Cardiac septum (tissue), 1 donor: ENCODE data around the gene LRBA. TPM values are rescaled to one million over a fixed set of nuclear protein-coding genes. Genes with fewer than 3 reads are reported as not detected.

Experiments
- DNase-seq: peaks from one replicate; pipeline ENCODE4 v3.0.0-alpha.2; 2020; ENCODE audit warnings: low spot score
- intact Hi-C: fragments of 100-400 bp; cut with DNase I; formaldehyde crosslinking; loops from one replicate; pipeline ENCODE4 v1.14.0; 2022
- total RNA-seq: library from RNA; stranded (reverse); fragmentation: NEBNext Ultra II Directional; extraction: Animal tissue kit (Norgen Biotek cat#: 25700); gene quantifications from one replicate; pipeline ENCODE4 v1.2.1, GENCODE V29; 2021
- donor health status: DM: no; HTN: no; CAD: no.

The LRBA gene
- total RNA-seq, 1 donor from 2014 or later = 22.7 TPM

- DNase-seq = no peak
- intact Hi-C loops = no loop called here
Measured at GRCh38 chr4:150238591-150238990, 776.5 kb downstream of the LRBA start.

- intact Hi-C loops = no loop called here
- no peak for DNase-seq
Measured at GRCh38 chr4:150237110-150237872, 777.8 kb downstream of the LRBA start.

GRCh38 chr4:150236626-150237025 lies 778.5 kb downstream of the LRBA start:
- intact Hi-C loops = no loop called here
- no peak for DNase-seq

- intact Hi-C loops = no loop called here
- DNase-seq = no peak
Measured at GRCh38 chr4:150235808-150236271, 779.2 kb downstream of the LRBA start.

GRCh38 chr4:150235317-150235716 lies 779.8 kb downstream of the LRBA start:
- intact Hi-C loops = no loop called here
- no peak for DNase-seq

- intact Hi-C loops = loop anchor here (5.0 kb wide), 1 partner anchor 157 kb away; the partner anchor contains the start of gene DCLK2
- no peak for DNase-seq
Measured at GRCh38 chr4:150234246-150234645, 780.8 kb downstream of the LRBA start.

- intact Hi-C loops = loop anchor here (5.0 kb wide), 1 partner anchor 155 kb away; the partner anchor contains the start of gene DCLK2
- DNase-seq = no peak
Measured at GRCh38 chr4:150232029-150232428, 783.1 kb downstream of the LRBA start.

GRCh38 chr4:150231107-150231770 lies 783.8 kb downstream of the LRBA start:
- intact Hi-C loops = loop anchor here (5.0 kb wide), 1 partner anchor 154 kb away; the partner anchor contains the start of gene DCLK2
- no peak for DNase-seq

- DNase-seq = no peak
- intact Hi-C loops = loop anchor here (5.0 kb wide), 1 partner anchor 153 kb away; the partner anchor contains the start of gene DCLK2
Measured at GRCh38 chr4:150230561-150230960, 784.5 kb downstream of the LRBA start.

- no peak for DNase-seq
- intact Hi-C loops = no loop called here
Measured at GRCh38 chr4:150229520-150229919, 785.6 kb downstream of the LRBA start.

- DNase-seq = no peak
- intact Hi-C loops = no loop called here
Measured at GRCh38 chr4:150224896-150225591, 790.0 kb downstream of the LRBA start.

- intact Hi-C loops = no loop called here
- no peak for DNase-seq
Measured at GRCh38 chr4:150219841-150220240, 795.2 kb downstream of the LRBA start.

- intact Hi-C loops = no loop called here
- no peak for DNase-seq
Measured at GRCh38 chr4:150218447-150218846, 796.6 kb downstream of the LRBA start.

GRCh38 chr4:150217808-150218207 lies 797.3 kb downstream of the LRBA start:
- intact Hi-C loops = no loop called here
- DNase-seq = no peak

- DNase-seq = no peak
- intact Hi-C loops = no loop called here
Measured at GRCh38 chr4:150217192-150217591, 797.9 kb downstream of the LRBA start.

GRCh38 chr4:150216726-150217125 lies 798.4 kb downstream of the LRBA start:
- no peak for DNase-seq
- intact Hi-C loops = no loop called here

GRCh38 chr4:150215601-150216000 lies 799.5 kb downstream of the LRBA start:
- DNase-seq = no peak
- intact Hi-C loops = no loop called here
